Measurements from ENCODE around the gene ALPP.

- TF ChIP-seq CTCF (IDR thresholded peaks at IDR 0.05) (no peak), POLR2AphosphoS5 (IDR thresholded peaks at IDR 0.05; ENCODE audit: low read depth, low read length) (no peak), TAF1 (IDR thresholded peaks at IDR 0.05; ENCODE audit: borderline replicate concordance, low read depth, low read length) (no peak), RFX5 (IDR thresholded peaks at IDR 0.05; ENCODE audit: low read length) (no peak), GABPA (IDR thresholded peaks at IDR 0.05; ENCODE audit: low read depth) (no peak), EP300 (IDR thresholded peaks at IDR 0.05; ENCODE audit: borderline replicate concordance in 1 of 2, low read depth in 1 of 2, low read length in 1 of 2) (no peak)
- TF ChIP-seq, protein P1, sequence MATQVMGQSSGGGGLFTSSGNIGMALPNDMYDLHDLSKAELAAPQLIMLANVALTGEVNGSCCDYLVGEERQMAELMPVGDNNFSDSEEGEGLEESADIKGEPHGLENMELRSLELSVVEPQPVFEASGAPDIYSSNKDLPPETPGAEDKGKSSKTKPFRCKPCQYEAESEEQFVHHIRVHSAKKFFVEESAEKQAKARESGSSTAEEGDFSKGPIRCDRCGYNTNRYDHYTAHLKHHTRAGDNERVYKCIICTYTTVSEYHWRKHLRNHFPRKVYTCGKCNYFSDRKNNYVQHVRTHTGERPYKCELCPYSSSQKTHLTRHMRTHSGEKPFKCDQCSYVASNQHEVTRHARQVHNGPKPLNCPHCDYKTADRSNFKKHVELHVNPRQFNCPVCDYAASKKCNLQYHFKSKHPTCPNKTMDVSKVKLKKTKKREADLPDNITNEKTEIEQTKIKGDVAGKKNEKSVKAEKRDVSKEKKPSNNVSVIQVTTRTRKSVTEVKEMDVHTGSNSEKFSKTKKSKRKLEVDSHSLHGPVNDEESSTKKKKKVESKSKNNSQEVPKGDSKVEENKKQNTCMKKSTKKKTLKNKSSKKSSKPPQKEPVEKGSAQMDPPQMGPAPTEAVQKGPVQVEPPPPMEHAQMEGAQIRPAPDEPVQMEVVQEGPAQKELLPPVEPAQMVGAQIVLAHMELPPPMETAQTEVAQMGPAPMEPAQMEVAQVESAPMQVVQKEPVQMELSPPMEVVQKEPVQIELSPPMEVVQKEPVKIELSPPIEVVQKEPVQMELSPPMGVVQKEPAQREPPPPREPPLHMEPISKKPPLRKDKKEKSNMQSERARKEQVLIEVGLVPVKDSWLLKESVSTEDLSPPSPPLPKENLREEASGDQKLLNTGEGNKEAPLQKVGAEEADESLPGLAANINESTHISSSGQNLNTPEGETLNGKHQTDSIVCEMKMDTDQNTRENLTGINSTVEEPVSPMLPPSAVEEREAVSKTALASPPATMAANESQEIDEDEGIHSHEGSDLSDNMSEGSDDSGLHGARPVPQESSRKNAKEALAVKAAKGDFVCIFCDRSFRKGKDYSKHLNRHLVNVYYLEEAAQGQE (IDR thresholded peaks at IDR 0.05; ENCODE audit: low read depth, low read length) = no peak
Measured at GRCh38 chr2:232411901-232412629, 33.5 kb downstream of the ALPP start.
